GM10248 (cell line): Measurements from ENCODE around the gene EML6.

Experiments
- CTCF ChIA-PET: fragments of 300-600 bp; sonication (Branson Sonifier 250); formaldehyde crosslinking; extraction: SDS; loops from one replicate; lab custom pipeline; 2021; ENCODE audit warnings: antibody characterized with exemption; lab: Yijun Ruan, JAX
- POLR2A ChIA-PET: fragments of 350-650 bp; sonication (Branson Sonifier 250); formaldehyde crosslinking; extraction: SDS; loops from one replicate; lab custom pipeline; 2020; ENCODE audit warnings: antibody characterized with exemption; lab: Yijun Ruan, JAX
- DNase-seq: peaks from one replicate; pipeline ENCODE4 v3.0.0; 2012; ENCODE audit errors: extremely low spot score
- CTCF ChIP-seq: IDR thresholded peaks from 2 replicates; pipeline ENCODE4 v1.5.1; 2012; ENCODE audit warnings: mild to moderate bottlenecking, low read depth; ENCODE audit errors: extremely low read depth, missing control alignments, control extremely low read depth

The EML6 gene

GRCh38 chr2:54885891-54886290, 162.4 kb downstream of the EML6 start:
- ChIA-PET CTCF (interaction anchor here (3.3 kb wide), 1 partner anchor 14 kb away, joined by 10 read pairs; no protein-coding TSS in a partner anchor), POLR2A (no interaction called here)
- TF ChIP-seq CTCF: no peak

GRCh38 chr2:54887850-54888545, 164.5 kb downstream of the EML6 start:
- ChIA-PET CTCF (interaction anchor here (1.2 to 2.1 kb wide), 2 partner anchors 16 to 781 kb away, joined by 3 to 4 read pairs; no protein-coding TSS in a partner anchor), POLR2A (no interaction called here)
- no peak for TF ChIP-seq CTCF
- no peak for DNase-seq

More at GRCh38 chr2:54885891-54886290, 162.4 kb downstream of the EML6 start:
- no peak for DNase-seq

- TF ChIP-seq CTCF: no peak
- ChIA-PET POLR2A (no interaction called here), CTCF (interaction anchor here (0.9 to 2.1 kb wide), 7 partner anchors 9 to 782 kb away, joined by 3 to 7 read pairs (median 3); no protein-coding TSS in a partner anchor)
- DNase-seq: no peak
Measured at GRCh38 chr2:54889053-54889452, 165.6 kb downstream of the EML6 start.

GRCh38 chr2:54891909-54892308, 168.4 kb downstream of the EML6 start:
- ChIA-PET CTCF (interaction anchor here (1.2 to 1.8 kb wide), 3 partner anchors 8 to 284 kb away, joined by 4 to 7 read pairs (median 4); no protein-coding TSS in a partner anchor), POLR2A (no interaction called here)
- no peak for DNase-seq
- TF ChIP-seq CTCF: no peak

- POLR2A ChIA-PET: no interaction called here
- CTCF ChIA-PET: interaction anchor here (0.9 to 2.7 kb wide), 2 partner anchors 20 to 56 kb away, joined by 3 to 11 read pairs; no protein-coding TSS in a partner anchor
- DNase-seq: no peak
- TF ChIP-seq CTCF: no peak
Measured at GRCh38 chr2:54894467-54894866, 171.0 kb downstream of the EML6 start.

GRCh38 chr2:54895730-54896129, 172.3 kb downstream of the EML6 start:
- ChIA-PET POLR2A (no interaction called here), CTCF (interaction anchor here (2.7 kb wide), 1 partner anchor 57 kb away, joined by 11 read pairs; no protein-coding TSS in a partner anchor)
- no peak for DNase-seq
- TF ChIP-seq CTCF: no peak
